Measurements from ENCODE around the gene NCKAP5.

NCKAP5 gene

DNA sequence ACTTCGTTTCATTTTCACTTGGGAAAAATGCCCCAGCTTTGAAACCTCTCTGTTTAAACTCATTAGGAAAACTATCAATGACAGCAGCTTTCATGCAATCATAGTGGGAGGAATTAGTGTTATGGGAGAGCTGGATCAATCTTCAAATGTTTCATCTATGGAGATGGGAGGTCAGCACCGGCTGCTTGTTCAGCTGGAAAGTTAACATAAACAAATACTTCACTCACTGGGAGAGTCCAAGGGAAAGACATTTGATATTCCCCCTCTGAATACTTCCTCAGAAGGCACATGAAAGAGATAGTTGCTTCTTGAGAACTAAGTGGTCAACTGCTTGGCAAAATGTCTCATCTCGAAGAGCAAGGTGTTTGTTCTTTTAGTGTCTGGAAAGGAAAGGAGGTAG, 905.5 kb downstream of the NCKAP5 start:
- DNase-seq (ENCODE audit: low read depth) = no peak

DNA sequence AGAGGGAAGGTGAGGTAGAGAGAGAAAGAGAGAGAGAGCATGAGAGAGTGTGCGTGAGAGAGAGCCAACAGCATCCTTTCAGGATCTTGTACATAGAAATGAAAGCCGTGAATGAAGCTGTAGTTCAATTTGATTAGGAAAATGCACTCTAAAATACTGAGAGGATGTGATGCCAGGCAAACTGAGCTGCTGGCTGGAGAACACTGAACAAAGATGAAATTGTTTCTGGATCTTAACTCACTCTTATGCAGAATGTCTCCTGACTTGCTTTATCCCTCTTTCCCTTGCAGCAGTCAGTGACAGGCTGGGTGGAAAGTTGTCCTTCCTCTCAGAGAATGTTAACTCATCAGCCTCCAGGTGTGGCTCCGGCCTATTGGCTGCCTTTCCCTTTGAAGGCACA, 908.9 kb downstream of the NCKAP5 start:
- no peak for DNase-seq (ENCODE audit: low read depth)

DNA sequence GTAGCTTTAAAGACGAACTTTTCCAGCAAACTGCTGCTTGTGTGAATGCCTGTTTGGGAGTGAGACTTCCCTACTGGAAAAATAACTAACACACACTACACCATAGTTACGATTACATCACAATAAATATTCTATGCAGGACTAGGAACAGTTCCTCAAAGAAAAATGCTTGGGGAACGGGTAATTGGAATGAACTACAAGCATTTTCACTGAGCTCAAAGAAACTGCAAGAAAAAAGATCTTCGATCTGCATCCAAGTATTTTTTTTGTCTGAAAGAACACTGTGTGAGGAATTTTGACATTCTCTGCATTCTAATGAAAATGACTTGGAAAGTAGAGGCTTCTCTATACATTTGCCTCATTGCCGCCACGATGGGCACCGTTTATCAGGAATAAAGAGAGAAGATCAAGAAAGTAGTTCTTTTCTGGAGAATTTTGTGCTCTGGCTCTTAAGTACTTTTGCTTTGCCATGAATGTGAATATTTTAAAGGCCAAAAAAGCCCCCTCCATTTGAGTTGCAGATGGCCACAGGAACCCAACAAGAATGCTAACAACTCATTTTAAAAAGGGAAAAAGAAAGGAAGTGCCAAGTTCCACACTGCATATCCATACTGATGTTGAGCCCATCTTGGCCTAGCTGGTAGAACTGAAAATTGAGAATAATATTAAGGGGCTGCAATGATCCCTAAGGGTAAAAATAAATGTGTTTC, 911.8 kb downstream of the NCKAP5 start:
- DNase-seq (ENCODE audit: low read depth) = no peak

DNA sequence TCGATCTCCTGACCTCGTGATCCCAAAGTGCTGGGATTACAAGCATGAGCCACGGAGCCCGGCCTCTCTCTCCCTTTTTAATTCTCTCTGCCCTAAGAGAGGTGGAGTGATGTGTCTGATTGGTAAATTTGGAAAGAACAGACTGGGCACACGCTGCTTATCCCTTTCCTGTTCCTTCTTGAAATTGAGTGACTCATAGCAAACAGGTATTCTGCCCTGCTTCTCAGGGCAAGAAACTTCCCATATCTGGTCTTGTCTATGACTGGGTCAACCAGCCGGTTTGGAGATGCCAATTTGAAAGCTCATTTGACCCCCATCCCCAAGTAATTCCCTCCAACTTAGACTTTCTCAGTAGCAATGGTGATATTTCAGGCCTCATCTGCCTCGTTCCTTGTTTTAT, 913.3 kb downstream of the NCKAP5 start:
- no peak for DNase-seq (ENCODE audit: low read depth)

GRCh38 chr2:132654335-132654734, 913.9 kb downstream of the NCKAP5 start:
- DNase-seq (ENCODE audit: low read depth) = no peak

DNA sequence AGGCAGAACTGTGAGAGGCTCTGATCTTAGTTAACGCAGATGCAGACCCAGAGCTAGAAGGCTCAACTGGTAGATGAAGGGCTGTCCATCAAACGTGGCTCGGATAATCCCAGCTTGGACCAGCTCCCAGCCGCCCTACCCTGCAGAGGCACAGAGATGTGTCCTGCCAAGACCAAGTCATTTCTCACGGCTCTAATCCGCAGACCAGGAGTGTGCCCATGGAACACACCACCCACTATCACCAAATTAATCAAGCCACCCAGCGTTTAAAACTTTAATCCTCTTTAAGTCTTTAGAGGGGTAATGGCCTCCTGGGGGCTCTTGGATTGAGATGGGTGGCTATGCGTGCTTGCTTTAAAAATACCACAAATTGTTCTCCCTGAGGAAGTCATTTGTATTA, 915.8 kb downstream of the NCKAP5 start:
- DNase-seq (ENCODE audit: low read depth) = no peak

GRCh38 chr2:132651115-132652045, 916.9 kb downstream of the NCKAP5 start:
- no peak for DNase-seq (ENCODE audit: low read depth)

- DNase-seq (ENCODE audit: low read depth) = no peak
Measured at GRCh38 chr2:132646540-132647108, 921.6 kb downstream of the NCKAP5 start.

- no peak for DNase-seq (ENCODE audit: low read depth)
Measured at GRCh38 chr2:132645722-132646539, 922.3 kb downstream of the NCKAP5 start.

DNA sequence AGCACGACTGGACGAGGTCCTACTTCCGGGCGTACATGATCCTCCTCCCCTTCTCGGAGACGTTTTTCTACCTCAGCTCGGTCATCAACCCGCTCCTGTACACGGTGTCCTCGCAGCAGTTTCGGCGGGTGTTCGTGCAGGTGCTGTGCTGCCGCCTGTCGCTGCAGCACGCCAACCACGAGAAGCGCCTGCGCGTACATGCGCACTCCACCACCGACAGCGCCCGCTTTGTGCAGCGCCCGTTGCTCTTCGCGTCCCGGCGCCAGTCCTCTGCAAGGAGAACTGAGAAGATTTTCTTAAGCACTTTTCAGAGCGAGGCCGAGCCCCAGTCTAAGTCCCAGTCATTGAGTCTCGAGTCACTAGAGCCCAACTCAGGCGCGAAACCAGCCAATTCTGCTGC, 923.1 kb downstream of the NCKAP5 start:
- DNase-seq (ENCODE audit: low read depth) = no peak

- no peak for DNase-seq (ENCODE audit: low read depth)
Measured at GRCh38 chr2:132642415-132642814, 925.8 kb downstream of the NCKAP5 start.

DNA sequence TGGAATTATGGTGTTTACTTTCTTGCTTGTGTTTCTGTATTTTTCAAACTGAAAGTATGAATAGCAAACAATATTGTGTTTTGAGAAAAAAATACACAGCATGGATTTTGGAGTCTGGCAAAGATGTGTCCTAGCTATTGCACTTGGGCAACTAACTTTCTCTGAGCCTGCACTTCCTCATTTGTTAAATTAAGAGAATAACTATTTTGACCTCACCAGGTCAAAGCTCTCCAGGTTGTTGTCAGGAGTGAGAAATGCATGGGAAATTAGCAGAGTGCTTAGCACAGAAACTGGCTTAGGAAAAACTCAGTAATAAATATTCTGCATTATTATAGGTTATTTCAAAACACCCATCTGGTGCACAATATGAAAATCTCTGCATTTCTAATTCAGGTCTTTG, 926.4 kb downstream of the NCKAP5 start:
- DNase-seq (ENCODE audit: low read depth) = no peak

DNA sequence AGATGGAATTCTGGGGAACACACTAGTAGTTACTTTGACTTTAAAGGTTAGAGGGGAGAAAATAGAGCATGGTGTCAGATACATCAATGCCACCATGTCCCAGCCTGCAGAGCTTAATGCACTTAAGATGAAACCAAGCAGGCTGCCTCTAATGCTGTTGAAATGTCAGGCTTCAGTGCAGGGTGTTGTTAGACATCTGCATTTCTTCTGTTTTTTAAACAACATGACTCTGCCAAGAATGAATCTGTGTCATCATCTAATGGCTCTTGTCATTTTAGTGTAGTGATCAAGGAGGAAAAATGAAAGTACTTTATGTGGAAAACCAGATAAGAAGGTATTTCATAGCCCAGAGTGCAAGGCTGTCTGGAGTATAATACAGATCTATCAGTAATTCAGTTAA, 928.1 kb downstream of the NCKAP5 start:
- no peak for DNase-seq (ENCODE audit: low read depth)

- no peak for DNase-seq (ENCODE audit: low read depth)
Measured at GRCh38 chr2:132638313-132639040, 929.8 kb downstream of the NCKAP5 start.

DNA sequence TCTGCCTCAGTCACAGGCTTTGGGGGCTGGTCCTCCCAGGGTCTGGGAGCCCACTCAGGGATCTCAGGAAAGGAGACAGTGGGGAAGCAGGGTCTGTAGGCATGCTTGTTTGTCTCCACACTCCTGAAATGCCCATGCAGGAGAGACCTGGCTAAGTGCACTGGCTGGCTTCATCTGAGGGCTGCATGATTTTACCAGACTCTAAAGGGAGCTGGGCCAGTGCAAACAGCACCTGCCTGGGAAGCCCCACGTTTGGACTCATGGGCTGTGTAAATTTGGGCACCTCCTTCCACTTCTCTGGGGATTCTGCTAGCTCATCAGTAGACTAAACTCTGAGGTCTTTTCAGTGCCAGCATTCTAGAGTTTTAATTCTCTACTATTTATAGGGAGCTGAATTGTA, 931.9 kb downstream of the NCKAP5 start:
- DNase-seq (ENCODE audit: low read depth) = no peak

- no peak for DNase-seq (ENCODE audit: low read depth)
Measured at GRCh38 chr2:132633635-132634034, 934.6 kb downstream of the NCKAP5 start.

GRCh38 chr2:132632000-132632649, 936.1 kb downstream of the NCKAP5 start:
- no peak for DNase-seq (ENCODE audit: low read depth)

DNA sequence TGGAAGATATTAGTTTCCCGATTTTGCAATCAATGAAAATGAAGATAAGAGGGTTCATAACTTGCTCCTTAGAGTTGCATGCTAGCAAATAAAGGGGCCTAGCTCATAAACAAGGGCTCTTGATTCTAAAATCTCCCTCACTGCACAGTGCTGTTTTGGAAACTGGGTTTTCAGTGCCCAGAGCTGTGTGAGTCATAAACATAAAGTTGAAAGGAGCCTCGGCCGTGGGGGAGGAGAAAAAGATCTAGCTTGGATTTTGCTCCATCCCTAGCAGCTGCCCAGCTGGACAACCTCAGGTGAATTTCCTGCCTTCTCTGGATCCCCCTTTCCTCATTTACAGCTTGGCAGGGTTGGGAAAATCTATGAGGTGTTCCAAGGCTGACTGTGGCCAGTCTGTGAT, 940.7 kb downstream of the NCKAP5 start:
- DNase-seq (ENCODE audit: low read depth) = no peak

DNA sequence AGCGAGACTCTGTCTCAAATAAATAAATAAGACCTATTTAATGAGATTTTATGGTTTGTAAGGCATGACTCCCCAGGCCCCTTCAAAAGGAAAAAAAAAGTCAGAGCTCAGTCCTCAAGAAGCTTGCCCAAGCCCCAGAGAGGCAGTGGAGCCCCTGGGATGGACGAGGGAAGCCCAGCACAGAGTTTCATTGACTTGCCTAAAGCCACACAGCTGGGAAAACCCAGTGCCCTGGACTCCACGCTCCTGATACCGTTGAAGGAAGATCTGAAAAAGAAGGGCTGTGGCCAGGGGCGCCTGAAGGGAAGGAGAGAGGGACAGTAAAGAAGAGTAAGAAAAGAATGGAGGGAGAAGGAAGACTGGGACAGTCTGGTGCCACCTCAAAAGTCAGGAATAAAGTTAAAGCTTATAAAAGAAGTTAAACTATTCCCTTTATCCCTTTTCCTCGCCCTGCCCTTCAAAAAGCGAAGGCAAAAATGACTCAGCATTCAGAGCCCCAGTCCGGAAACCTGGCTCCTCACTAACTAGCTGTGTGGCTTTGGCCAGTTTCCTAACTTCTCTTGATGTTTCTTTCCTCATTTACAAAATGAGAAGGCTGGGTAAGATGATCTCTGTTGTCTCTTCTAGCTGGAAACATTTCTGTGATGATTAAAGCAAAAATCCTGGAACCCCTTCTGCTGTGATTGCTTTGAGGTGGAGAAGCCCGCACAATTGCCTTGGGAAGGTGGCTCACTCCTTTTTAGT, 945.0 kb downstream of the NCKAP5 start:
- DNase-seq (ENCODE audit: low read depth) = no peak

Data from HS-27A (cell line).